Activated CD4-positive, alpha-beta T cell treated with anti-CD3 and anti-CD28 coated beads, Interleukin-2, amount 50 U/mL, for 16 hours (primary cell): ENCODE results near the gene SNX20.

ENCODE experiments used
- DNase-seq: peaks from one replicate; pipeline ENCODE4 v3.0.0-alpha.2; 2020

The SNX20 gene

DNA sequence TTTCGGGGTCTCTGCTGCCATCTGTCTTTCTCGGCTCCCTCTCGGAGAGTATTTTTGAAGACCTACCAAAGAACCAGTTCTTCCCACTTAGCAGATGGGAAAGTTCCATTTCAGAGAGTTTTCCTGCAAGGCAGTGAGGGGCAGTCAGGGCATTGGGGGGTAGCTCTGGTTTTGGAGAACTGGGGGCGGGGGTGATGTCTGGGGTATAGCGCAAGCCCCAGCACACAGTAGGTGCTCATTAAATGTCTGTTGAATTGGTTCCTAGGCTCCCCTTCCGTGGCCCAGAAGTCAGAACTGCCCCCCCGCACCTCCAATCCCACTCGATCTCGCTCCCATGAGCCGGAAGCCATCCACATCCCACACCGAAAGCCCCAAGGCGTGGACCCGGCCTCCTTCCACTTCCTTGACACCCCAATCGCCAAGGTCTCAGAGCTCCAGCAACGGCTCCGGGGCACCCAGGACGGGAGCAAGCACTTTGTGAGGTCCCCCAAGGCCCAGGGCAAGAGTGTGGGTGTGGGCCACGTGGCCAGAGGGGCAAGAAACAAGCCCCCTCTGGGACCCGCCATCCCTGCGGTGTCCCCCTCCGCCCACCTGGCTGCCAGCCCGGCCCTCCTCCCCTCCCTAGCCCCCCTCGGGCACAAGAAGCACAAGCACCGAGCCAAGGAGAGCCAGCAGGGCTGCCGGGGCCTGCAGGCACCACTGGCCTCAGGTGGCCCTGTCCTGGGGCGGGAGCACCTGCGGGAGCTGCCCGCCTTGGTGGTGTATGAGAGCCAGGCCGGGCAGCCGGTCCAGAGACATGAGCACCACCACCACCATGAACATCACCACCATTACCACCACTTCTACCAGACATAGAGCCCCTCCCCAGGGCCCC is 47.9 kb downstream of the SNX20 start:
- no peak for DNase-seq

DNA sequence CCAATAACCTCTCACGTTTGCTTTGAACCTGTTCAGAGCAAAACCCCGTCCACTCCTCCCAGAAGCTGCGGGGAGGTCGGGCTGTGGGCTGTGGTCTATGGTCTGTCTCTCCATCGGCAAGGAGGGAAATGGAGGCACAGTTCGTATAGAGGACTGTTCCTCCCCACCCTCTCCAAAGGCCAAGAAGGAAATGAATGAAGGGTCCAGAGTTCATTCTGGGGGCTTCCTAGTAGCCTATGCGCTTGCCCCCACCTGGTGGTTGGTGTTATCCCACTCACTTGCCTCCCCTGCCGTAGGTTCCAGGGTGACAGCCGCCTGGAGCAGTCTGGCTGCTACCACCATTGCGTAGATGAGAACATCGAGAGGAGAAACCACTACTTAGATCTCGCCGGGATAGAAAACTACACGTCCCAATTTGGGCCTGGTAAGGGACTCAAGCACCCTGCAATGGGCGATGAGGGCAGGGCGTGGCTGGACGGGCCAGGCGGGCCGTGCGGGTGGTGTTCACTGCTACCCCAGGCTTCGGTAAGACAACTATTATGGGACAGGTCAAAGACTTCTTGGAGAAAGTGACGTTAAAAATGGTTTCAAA is 49.0 kb downstream of the SNX20 start:
- no peak for DNase-seq

GRCh38 chr16:50631249-50631984 is 49.7 kb downstream of the SNX20 start:
- DNase-seq = no peak

- DNase-seq = no peak
Measured at GRCh38 chr16:50630394-50631020, 50.6 kb downstream of the SNX20 start.

GRCh38 chr16:50629334-50629733 is 51.8 kb downstream of the SNX20 start:
- no peak for DNase-seq

DNA sequence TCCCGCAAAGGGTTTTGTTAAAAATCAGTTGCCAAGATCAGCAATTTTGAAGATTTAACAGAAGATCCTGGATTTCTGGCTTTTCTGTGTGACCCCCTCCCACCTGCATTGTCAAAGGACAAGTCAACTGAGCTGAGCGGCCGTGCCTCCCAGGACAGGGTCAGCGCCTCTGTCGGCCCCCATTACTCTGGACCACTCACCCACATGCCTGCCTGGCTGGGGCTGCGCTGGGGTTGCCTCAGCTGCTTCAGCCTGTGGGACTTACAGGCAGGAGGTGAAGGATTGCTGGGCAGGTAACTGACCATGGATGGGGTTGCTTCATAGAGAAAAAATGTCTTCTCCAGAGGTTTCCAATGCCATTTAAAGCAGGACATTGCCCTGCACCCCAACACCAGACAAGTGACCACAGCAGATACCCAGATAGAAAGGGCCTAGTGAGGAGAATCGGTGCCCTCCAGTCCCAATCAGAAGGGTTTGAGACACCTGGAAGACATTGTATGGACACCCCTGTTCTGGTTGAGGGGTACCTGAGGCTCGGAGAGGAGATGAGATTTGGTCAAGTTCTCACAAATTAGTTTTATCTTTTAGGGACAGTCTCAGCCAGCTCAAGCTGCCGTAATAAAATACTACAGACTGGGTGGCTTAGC is 52.8 kb downstream of the SNX20 start:
- no peak for DNase-seq

DNA sequence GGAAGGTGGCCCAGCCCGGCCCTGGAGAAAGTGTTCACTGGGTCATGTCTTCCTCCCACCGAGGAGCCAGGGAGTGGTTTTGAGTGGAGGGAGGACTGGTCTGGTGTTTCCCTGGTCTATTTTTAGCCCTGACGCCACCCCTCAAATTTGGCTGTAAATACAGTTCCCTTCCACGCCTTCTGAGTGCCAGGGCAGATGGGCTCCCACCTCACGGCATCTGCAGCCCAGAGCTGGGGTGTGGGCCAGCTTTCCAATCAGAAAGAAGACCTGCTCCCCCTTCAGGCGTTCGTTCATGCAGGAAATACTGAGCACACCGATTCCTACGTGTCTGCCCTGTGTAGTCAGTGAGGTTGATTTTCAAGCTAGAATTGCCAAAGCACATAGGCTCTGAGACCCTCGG is 53.7 kb downstream of the SNX20 start:
- DNase-seq = peak; percentile 8

GRCh38 chr16:50626868-50627267 is 54.2 kb downstream of the SNX20 start:
- no peak for DNase-seq

- DNase-seq = no peak
Measured at GRCh38 chr16:50625374-50625773, 55.7 kb downstream of the SNX20 start.

DNA sequence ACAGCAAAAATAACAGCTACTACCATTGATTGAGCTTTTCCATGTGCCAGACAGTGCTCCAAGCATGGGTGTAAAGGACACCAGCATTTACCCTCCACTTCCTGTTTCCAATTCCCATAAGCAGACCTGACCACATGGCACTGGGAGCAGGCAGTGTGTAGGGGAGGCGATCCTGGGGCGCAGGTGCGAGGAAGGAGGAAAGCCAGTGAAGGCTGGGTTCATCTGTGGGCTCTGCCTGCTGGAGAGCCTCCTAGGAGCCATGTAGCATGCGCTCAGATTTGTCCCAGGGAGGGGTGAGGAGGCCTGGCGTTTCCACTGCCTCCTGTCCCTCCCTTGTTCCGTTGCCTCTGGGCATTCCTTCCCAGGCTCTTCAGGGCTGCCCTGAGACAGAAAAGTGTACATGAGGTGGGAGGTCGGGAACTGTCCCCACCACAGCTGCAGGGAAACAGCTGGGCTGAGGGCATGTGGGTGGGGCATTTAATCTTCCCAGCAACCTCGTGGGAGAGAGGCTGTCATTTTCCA is 56.6 kb downstream of the SNX20 start:
- no peak for DNase-seq

GRCh38 chr16:50622643-50623369 is 58.3 kb downstream of the SNX20 start:
- DNase-seq = no peak

DNA sequence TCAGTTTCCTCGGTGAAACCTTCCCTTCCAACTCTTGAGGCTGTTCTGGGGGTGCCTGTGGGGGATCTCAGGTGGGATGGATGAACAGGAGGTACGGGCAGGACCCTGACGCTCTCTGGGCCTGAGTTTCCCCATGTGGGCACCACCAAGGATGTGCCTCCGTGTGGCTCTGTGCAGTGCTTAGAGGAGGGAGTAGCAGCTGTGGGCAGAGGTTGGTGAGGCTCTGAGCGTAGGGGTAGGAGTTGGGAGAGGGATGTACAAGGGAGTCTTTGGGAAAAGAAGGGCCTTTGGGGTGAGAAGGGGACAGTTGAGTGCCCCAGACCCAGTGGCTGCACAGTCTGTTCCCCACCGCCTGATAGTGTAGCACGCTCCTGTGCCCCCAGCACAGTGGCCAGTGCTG is 59.1 kb downstream of the SNX20 start:
- no peak for DNase-seq
